ENCODE results near the gene MLXIPL.

- TF ChIP-seq CTCF (conservative IDR thresholded peaks at IDR 0.05; ENCODE audit: low read depth, low read length) (no peak), EZH2 (IDR thresholded peaks at IDR 0.05; ENCODE audit: borderline replicate concordance, low read depth, low read length, poor library complexity, severe bottlenecking) (no peak)
Measured at GRCh38 chr7:73663033-73663432, 38.7 kb upstream of the MLXIPL start.
